Lung (tissue), 12 donors: Measurements from ENCODE around the gene CDK5RAP3. TPM values are rescaled to one million over a fixed set of nuclear protein-coding genes. Genes with fewer than 3 reads are reported as not detected.

Experiments
- ATAC-seq: fragments of 200-7000 bp; cut with Tn5 transposase; one replicate; pipeline ENCODE4 v1.9.1; 2020; ENCODE audit warnings: moderate number of reproducible peaks; ENCODE audit not compliant: insufficient read depth, low FRiP score
- DNase-seq, 3 donors: peaks; one replicate each; pipeline ENCODE4 v3.0.0-alpha.2; 2013 to 2017
- H3K27ac ChIP-seq, 2 donors: one replicate each; pipeline ENCODE4 v1.5.1; 2013; ENCODE audit warnings: mild to moderate bottlenecking in 2 of 2, moderate library complexity in 2 of 2, control low read depth in 1 of 2, inconsistent platforms in 1 of 2, low read depth in 1 of 2, low read length in 1 of 2
- H3K27me3 ChIP-seq, 3 donors: one replicate each; pipeline ENCODE4 v1.5.1; 2013; ENCODE audit warnings: low read length in 2 of 3; ENCODE audit not compliant: control insufficient read depth in 3 of 3, insufficient read depth in 3 of 3
- H3K36me3 ChIP-seq, 4 donors: one replicate each; pipeline ENCODE4 v1.5.1; 2013; ENCODE audit warnings: low read length in 4 of 4, mild to moderate bottlenecking in 1 of 4, moderate library complexity in 1 of 4; ENCODE audit not compliant: control insufficient read depth in 4 of 4, insufficient read depth in 4 of 4
- H3K4me1 ChIP-seq, 5 donors: one replicate each; pipeline ENCODE4 v1.5.1; 2013; ENCODE audit warnings: low read length in 5 of 5, mild to moderate bottlenecking in 2 of 5, moderate library complexity in 1 of 5; ENCODE audit not compliant: control insufficient read depth in 5 of 5, insufficient read depth in 5 of 5
- H3K4me3 ChIP-seq: one replicate; pipeline ENCODE4 v1.5.1; 2013; ENCODE audit warnings: mild to moderate bottlenecking, control low read depth, moderate library complexity
- H3K9ac ChIP-seq, 2 donors: one replicate each; pipeline ENCODE4 v1.5.1; 2013; ENCODE audit warnings: low read length in 2 of 2, control low read depth in 1 of 2; ENCODE audit not compliant: insufficient read depth in 1 of 2
- H3K9me3 ChIP-seq, 4 donors: one replicate each; pipeline ENCODE4 v1.5.1; 2013; ENCODE audit warnings: low read length in 3 of 4, mild to moderate bottlenecking in 1 of 4, moderate library complexity in 1 of 4; ENCODE audit not compliant: control insufficient read depth in 4 of 4, insufficient read depth in 3 of 4
- WGBS, 2 donors: extraction: QIAGEN DNeasy Blood & Tissue Kit; methylation state at CpG; one replicate each; pipeline ENCODE4 v1.1.7; 2013; 5-methylcytosine and 5-hydroxymethylcytosine counted together
- polyA plus RNA-seq, 2 donors: library from polyadenylated mRNA; stranded (reverse); fragments of 200-250 nt; gene quantifications; one replicate each; pipeline ENCODE4 v1.2.1, GENCODE V29; 2013
- total RNA-seq, 2 donors: library from RNA; depleted of rRNA in 1 of 2; stranded (reverse); fragments of >200 nt in 1 of 2; gene quantifications; one replicate each; pipeline ENCODE4 v1.2.1, GENCODE V29; 2014 to 2021
- TF ChIP-seq, protein P1 (sequence below): IDR thresholded peaks from 2 replicates; pipeline ENCODE4 v1.5.1; 2012; ENCODE audit warnings: mild to moderate bottlenecking; ENCODE audit errors: control extremely low read depth, extremely low read depth
- donor health status: control.
- donor health status: control.
- donor health status: Bipolar disorder and iron deficiency.
- donor health status: healthy.
- donor health status: DM: yes; HTN: yes; CAD: no.

CDK5RAP3 gene
- total and polyA plus RNA-seq, 4 donors = 129 to 212 (median 153) TPM

DNA sequence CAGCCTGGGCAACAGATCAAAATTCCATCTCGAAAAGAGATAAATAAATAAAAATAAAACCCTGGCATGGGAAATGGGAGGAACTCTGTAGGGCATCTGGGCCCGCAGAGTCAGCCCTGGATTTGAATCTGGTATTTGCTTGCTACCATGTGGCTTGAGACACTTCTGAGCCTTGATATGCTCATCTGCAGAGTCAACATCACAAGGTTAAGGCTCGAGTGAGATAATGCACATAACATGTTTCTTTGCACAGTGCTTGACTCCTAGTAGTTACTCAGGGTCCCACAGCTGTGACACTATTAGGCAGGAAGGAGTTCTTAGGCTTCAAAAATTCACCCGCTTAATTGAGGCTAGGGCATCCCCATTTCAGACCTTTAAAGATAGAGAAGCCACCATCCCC lies 21.3 kb downstream of the CDK5RAP3 start:
- TF ChIP-seq, protein P1, sequence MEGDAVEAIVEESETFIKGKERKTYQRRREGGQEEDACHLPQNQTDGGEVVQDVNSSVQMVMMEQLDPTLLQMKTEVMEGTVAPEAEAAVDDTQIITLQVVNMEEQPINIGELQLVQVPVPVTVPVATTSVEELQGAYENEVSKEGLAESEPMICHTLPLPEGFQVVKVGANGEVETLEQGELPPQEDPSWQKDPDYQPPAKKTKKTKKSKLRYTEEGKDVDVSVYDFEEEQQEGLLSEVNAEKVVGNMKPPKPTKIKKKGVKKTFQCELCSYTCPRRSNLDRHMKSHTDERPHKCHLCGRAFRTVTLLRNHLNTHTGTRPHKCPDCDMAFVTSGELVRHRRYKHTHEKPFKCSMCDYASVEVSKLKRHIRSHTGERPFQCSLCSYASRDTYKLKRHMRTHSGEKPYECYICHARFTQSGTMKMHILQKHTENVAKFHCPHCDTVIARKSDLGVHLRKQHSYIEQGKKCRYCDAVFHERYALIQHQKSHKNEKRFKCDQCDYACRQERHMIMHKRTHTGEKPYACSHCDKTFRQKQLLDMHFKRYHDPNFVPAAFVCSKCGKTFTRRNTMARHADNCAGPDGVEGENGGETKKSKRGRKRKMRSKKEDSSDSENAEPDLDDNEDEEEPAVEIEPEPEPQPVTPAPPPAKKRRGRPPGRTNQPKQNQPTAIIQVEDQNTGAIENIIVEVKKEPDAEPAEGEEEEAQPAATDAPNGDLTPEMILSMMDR = no peak
- no peak overlapping the region for H3K9ac ChIP-seq
- no peaks in the 10 kb centered on the region for H3K27me3 ChIP-seq
- H3K4me3 ChIP-seq = no peak overlapping the region
- no peaks in the 10 kb centered on the region for H3K9me3 ChIP-seq
- no peaks in the 10 kb centered on the region for H3K36me3 ChIP-seq
- no peak overlapping the region for H3K27ac ChIP-seq
- H3K4me1 ChIP-seq = peaks cover 0 to 12% (median 5%) of the 10 kb centered on the region in 5 donors
- no peak for DNase-seq
- no peak for ATAC-seq
- 78 to 86% methylated on average over 4 of the region's 4 CpGs for WGBS, 2 donors

DNA sequence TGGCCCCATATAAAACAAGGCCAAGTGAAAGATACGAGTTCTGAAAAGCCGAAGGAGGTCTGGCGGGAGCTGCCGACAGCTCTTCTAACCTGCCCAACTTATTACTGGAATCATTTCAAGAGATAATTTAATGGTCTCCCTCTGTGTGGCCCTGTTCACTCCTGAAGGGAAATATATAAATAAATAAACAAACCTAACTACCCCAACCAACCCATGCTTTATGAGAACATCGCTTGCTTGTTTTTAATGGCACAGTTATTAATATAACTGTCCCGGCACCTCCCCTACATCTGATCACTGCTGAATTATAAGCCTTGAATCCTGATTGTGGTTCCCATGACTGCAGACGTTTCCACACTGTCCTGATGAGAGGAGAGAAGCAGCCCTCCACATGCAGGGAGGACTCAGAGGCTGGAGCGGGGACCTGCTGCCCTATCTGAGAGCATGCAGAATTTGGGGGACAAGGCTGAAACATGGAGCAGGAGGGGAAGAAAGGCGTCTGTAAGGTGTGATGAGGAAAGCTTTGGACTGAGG lies 22.2 kb downstream of the CDK5RAP3 start:
- H3K9me3 ChIP-seq = no peaks in the 10 kb centered on the region
- no peaks in the 10 kb centered on the region for H3K27me3 ChIP-seq
- H3K27ac ChIP-seq = no peak overlapping the region
- no peak overlapping the region for H3K9ac ChIP-seq
- H3K4me1 ChIP-seq = peaks cover 0 to 4% (median 0%) of the 10 kb centered on the region in 5 donors
- H3K4me3 ChIP-seq = no peak overlapping the region
- H3K36me3 ChIP-seq = no peaks in the 10 kb centered on the region
- no peak for ATAC-seq
- WGBS, 2 donors = 72 to 75% methylated on average over 9 of the region's 9 CpGs
- TF ChIP-seq, protein P1 = no peak
- no peak for DNase-seq

- ATAC-seq (no peak), DNase-seq (no peak)
- no peak overlapping the region for H3K27ac ChIP-seq
- H3K36me3 ChIP-seq = no peaks in the 10 kb centered on the region
- H3K4me3 ChIP-seq = no peak overlapping the region
- no peaks in the 10 kb centered on the region for H3K9me3 ChIP-seq
- no peaks in the 10 kb centered on the region for H3K27me3 ChIP-seq
- no peak overlapping the region for H3K9ac ChIP-seq
- TF ChIP-seq, protein P1 = no peak
- peaks cover 0 to 4% (median 0%) of the 10 kb centered on the region in 5 donors for H3K4me1 ChIP-seq
- 86 to 87% methylated on average over 5 of the region's 5 CpGs for WGBS, 2 donors
These were observed 23.1 kb downstream of the CDK5RAP3 start for GRCh38 chr17:47993964-47994363.

GRCh38 chr17:47994724-47995123 lies 23.8 kb downstream of the CDK5RAP3 start:
- DNase-seq = no peak
- no peak for ATAC-seq
- WGBS, 2 donors = 79 to 93% methylated on average over 4 of the region's 4 CpGs

More at GRCh38 chr17:47994724-47995123, 23.8 kb downstream of the CDK5RAP3 start:
- no peak overlapping the region for H3K4me3 ChIP-seq
- peaks cover 0 to 4% (median 0%) of the 10 kb centered on the region in 5 donors for H3K4me1 ChIP-seq
- H3K27ac ChIP-seq = no peak overlapping the region
- no peak overlapping the region for H3K9ac ChIP-seq
- no peaks in the 10 kb centered on the region for H3K27me3 ChIP-seq
- TF ChIP-seq, protein P1 = no peak
- H3K36me3 ChIP-seq = no peaks in the 10 kb centered on the region
- no peaks in the 10 kb centered on the region for H3K9me3 ChIP-seq
